ENCODE results near the gene CCDC92. TPM values are rescaled to one million over a fixed set of nuclear protein-coding genes. Genes with fewer than 3 reads are reported as not detected.

The CCDC92 gene
- total RNA-seq, 1 donor from 2014 or later = 55.1 TPM

GRCh38 chr12:123886931-123887582 is 85.6 kb downstream of the CCDC92 start:
- no peak for DNase-seq (ENCODE audit: low spot score in 2 of 2, unreplicated experiment in 2 of 2)
- peaks cover 73% of the 10 kb centered on the region for H3K27me3 Mint-ChIP-seq (ENCODE audit: low read depth)
- no peaks in the 10 kb centered on the region for H3K4me1 Mint-ChIP-seq
- TF ChIP-seq CTCF (IDR thresholded peaks at IDR 0.05; ENCODE audit: unreplicated experiment) = no peak
- H3K36me3 Mint-ChIP-seq = no peaks in the 10 kb centered on the region
- no peak overlapping the region for H3K27ac Mint-ChIP-seq
- H3K9me3 Mint-ChIP-seq = peaks cover 4% of the 10 kb centered on the region
- no peak overlapping the region for H3K4me3 Mint-ChIP-seq

GRCh38 chr12:123886258-123886657 is 86.4 kb downstream of the CCDC92 start:
- Mint-ChIP-seq H3K9me3 (peaks cover 4% of the 10 kb centered on the region), H3K27me3 (ENCODE audit: low read depth) (peaks cover 71% of the 10 kb centered on the region), H3K36me3 (no peaks in the 10 kb centered on the region), H3K4me1 (no peaks in the 10 kb centered on the region), H3K4me3 (no peak overlapping the region), H3K27ac (no peak overlapping the region)
- DNase-seq (ENCODE audit: low spot score in 2 of 2, unreplicated experiment in 2 of 2) = no peak
- no peak for TF ChIP-seq CTCF (IDR thresholded peaks at IDR 0.05; ENCODE audit: unreplicated experiment)

Other genes starting within 250 kb of the CCDC92 start
- gene DNAH10, start 210.5 kb downstream of the CCDC92 start, total RNA-seq = 2.0 to 2.7 TPM (median 2.5 TPM) in 3 replicates
- 112 to 122 TPM (median 116 TPM) in 3 replicates for gene ZNF664, start 384 bp upstream of the CCDC92 start, total RNA-seq